B cell (primary cell): ENCODE measurements around the gene VWA8. TPM values are rescaled to one million over a fixed set of nuclear protein-coding genes. Genes with fewer than 3 reads are reported as not detected.

ENCODE experiments used
- ATAC-seq: fragments of 200-7000 bp; cut with Tn5 transposase; one replicate; pipeline ENCODE4 v1.10.0; 2021; ENCODE audit warnings: low read depth, mild to moderate bottlenecking, moderate number of reproducible peaks, moderate library complexity
- CTCF ChIA-PET: fragments of 350-600 bp; sonication (Branson Sonifier 250); formaldehyde crosslinking; loops from one replicate; lab custom pipeline; 2021; ENCODE audit warnings: antibody characterized with exemption, inconsistent platforms; lab: Charles Lee
- POLR2A ChIA-PET: fragments of 350-600 bp; sonication (Branson Sonifier 250); formaldehyde crosslinking; loops from one replicate; lab custom pipeline; 2021; ENCODE audit warnings: antibody characterized with exemption; lab: Charles Lee
- DNase-seq: peaks from one replicate; pipeline ENCODE4 v3.0.0; 2013
- H2AFZ ChIP-seq: 2 replicates; pipeline ENCODE4 v1.6.1; 2012; ENCODE audit warnings: mild to moderate bottlenecking, low read depth, low read length; ENCODE audit not compliant: insufficient read depth, poor library complexity, severe bottlenecking
- H3K27ac ChIP-seq, 2 donors: 1 replicate in 1 of 2; 2 replicates in 1 of 2; pipeline ENCODE4 v1.5.1; 2012 to 2013; ENCODE audit warnings: low read length in 2 of 2, mild to moderate bottlenecking in 2 of 2, moderate library complexity in 1 of 2
- H3K27me3 ChIP-seq, 4 experiments: fragments of 200-600 bp in 1 of 4; sonication (generic) in 1 of 4; replicated peaks in 1 of 4; 1 replicate in 2 of 4; 2 replicates in 2 of 4; pipeline versions ENCODE4 v1.6.1 to v1.7.0; 2013 to 2016; ENCODE audit warnings: low read length in 3 of 4, mild to moderate bottlenecking in 2 of 4, mixed read lengths in 1 of 4, moderate library complexity in 1 of 4; ENCODE audit not compliant: insufficient read depth in 4 of 4, control insufficient read depth in 3 of 4; ENCODE audit errors: control extremely low read depth in 1 of 4
- H3K36me3 ChIP-seq, 2 experiments: replicated peaks in 1 of 2; 1 replicate in 1 of 2; 2 replicates in 1 of 2; pipeline versions ENCODE4 v1.6.1 to v1.7.1; 2013; ENCODE audit warnings: low read length in 1 of 2; ENCODE audit not compliant: insufficient read depth in 2 of 2, control insufficient read depth in 1 of 2; ENCODE audit errors: control extremely low read depth in 1 of 2, extremely low read depth in 1 of 2
- H3K4me1 ChIP-seq, 2 donors: fragments of 200-600 bp in 1 of 2; sonication (generic) in 1 of 2; 1 replicate in 1 of 2; 2 replicates in 1 of 2; pipeline versions ENCODE4 v1.5.1 to v1.6.1; 2013 to 2017; ENCODE audit warnings: low read length in 2 of 2; ENCODE audit not compliant: control insufficient read depth in 2 of 2, insufficient read depth in 2 of 2
- H3K4me2 ChIP-seq: replicated peaks from 2 replicates; pipeline ENCODE3; 2012; ENCODE audit warnings: mild to moderate bottlenecking, low read depth, low read length; ENCODE audit not compliant: poor library complexity, severe bottlenecking
- H3K4me3 ChIP-seq, 5 experiments: fragments of 200-600 bp in 1 of 5; sonication (generic) in 1 of 5; 1 replicate in 3 of 5; 2 replicates in 2 of 5; pipeline versions ENCODE4 v1.5.1 to v1.7.0; 2011 to 2016; ENCODE audit warnings: low read length in 4 of 5, mild to moderate bottlenecking in 4 of 5, low read depth in 2 of 5, control low read depth in 1 of 5, moderate library complexity in 1 of 5; ENCODE audit not compliant: insufficient read depth in 1 of 5; ENCODE audit errors: control extremely low read depth in 1 of 5, extremely low read depth in 1 of 5
- H3K79me2 ChIP-seq: fragments of 200-600 bp; sonication (generic); one replicate; pipeline ENCODE4 v1.6.0; 2016; ENCODE audit warnings: low read length; ENCODE audit not compliant: control insufficient read depth, insufficient read depth
- H3K9ac ChIP-seq: fragments of 200-600 bp; sonication (generic); 2 replicates; pipeline ENCODE4 v1.6.1; 2017; ENCODE audit warnings: mild to moderate bottlenecking, low read length, moderate library complexity
- H3K9me3 ChIP-seq, 3 donors: one replicate each; pipeline versions ENCODE4 v1.6.1 to v1.7.1; 2013; ENCODE audit warnings: low read length in 2 of 3; ENCODE audit not compliant: control insufficient read depth in 2 of 3, insufficient read depth in 1 of 3; ENCODE audit errors: control extremely low read depth in 1 of 3
- H4K20me1 ChIP-seq: 2 replicates; pipeline ENCODE4 v1.6.0; 2012; ENCODE audit warnings: mild to moderate bottlenecking, low read length; ENCODE audit not compliant: insufficient read depth, control insufficient read depth, poor library complexity, severe bottlenecking
- H3K27ac Mint-ChIP-seq: one replicate; pipeline ENCODE4 v1.8.0; 2021; ENCODE audit warnings: mixed read lengths
- H3K27me3 Mint-ChIP-seq: one replicate; pipeline ENCODE4 v1.8.0; 2021; ENCODE audit warnings: mixed read lengths
- H3K4me1 Mint-ChIP-seq: one replicate; pipeline ENCODE4 v1.8.0; 2021; ENCODE audit warnings: mixed read lengths
- H3K4me3 Mint-ChIP-seq: one replicate; pipeline ENCODE4 v1.8.0; 2021; ENCODE audit warnings: mixed read lengths
- H3K9me3 Mint-ChIP-seq: one replicate; pipeline ENCODE4 v1.8.0; 2022; ENCODE audit warnings: mixed read lengths; ENCODE audit not compliant: insufficient read depth
- EZH2 ChIP-seq: IDR thresholded peaks from 2 replicates; pipeline ENCODE4 v1.6.1; 2012; ENCODE audit warnings: borderline replicate concordance, low read depth, mild to moderate bottlenecking, moderate library complexity, low read length; ENCODE audit not compliant: insufficient read depth, poor library complexity, severe bottlenecking
- WGBS: methylation state at CpG from one replicate; pipeline ENCODE4 v1.1.5; 2013; ENCODE audit warnings: missing lambda C conversion rate; ENCODE audit not compliant: insufficient coverage; 5-methylcytosine and 5-hydroxymethylcytosine counted together
- intact Hi-C: fragments of 100-400 bp; cut with micrococcal nuclease; formaldehyde crosslinking; loops from one replicate; pipeline ENCODE4 v1.10.0; 2022
- polyA plus RNA-seq: library from polyadenylated mRNA; depleted of rRNA; stranded (reverse); fragments of >200 nt; gene quantifications from 2 replicates; pipeline ENCODE4 v1.2.3, GENCODE V29; 2012
- total RNA-seq, 2 donors: library from RNA; stranded (reverse); fragments of 120-200 nt in 1 of 2; gene quantifications; 1 replicate in 1 of 2; 2 replicates in 1 of 2; pipeline versions ENCODE4 v1.2.3 to v1.2.4, GENCODE V29; 2013 to 2022
- TF ChIP-seq, protein P1 (sequence below): fragments of 200-600 bp; IDR thresholded peaks from one replicate; pipeline ENCODE4 v1.8.0; 2022; ENCODE audit warnings: antibody characterized with exemption, mild to moderate bottlenecking

Gene VWA8
- total and polyA plus RNA-seq, 2 donors (not counting 1 experiment from before 2014, with no cell fraction given) = 6.0 to 19.7 TPM

DNA sequence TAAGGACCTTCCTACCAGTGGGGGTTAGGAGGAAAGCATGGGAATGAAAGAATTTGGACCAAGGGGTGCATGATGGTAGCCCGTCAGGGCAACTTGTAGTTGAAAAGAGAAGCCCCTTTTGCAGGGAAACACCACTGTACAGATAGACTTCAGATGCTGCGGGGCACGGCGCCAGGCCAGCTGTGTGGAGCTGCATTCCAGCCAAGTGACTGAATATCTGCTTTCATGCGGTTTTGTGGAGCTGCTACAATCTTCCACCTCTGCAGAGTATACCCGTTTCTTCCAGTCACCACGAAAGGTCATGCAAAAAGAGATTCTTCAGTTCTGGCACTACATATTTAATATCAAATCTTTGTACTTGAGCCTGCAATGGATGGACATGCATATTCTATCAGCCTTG lies 398.8 kb downstream of the VWA8 start:
- POLR2A ChIA-PET = no interaction called here
- DNase-seq = no peak
- H3K4me3 Mint-ChIP-seq = no peak overlapping the region
- Histone ChIP-seq H4K20me1 (no peaks in the 10 kb centered on the region), H3K9ac (no peak overlapping the region), H2AFZ (no peak overlapping the region), H3K79me2 (no peaks in the 10 kb centered on the region), H3K9me3 (no peaks in the 10 kb centered on the region), H3K4me3 (no peak overlapping the region), H3K4me2 (no peak overlapping the region), H3K27ac (no peak overlapping the region), H3K36me3 (no peaks in the 10 kb centered on the region), H3K4me1 (no peaks in the 10 kb centered on the region), H3K27me3 (no peaks in the 10 kb centered on the region)
- CTCF ChIA-PET = no interaction called here
- H3K27ac Mint-ChIP-seq = no peak overlapping the region
- H3K9me3 Mint-ChIP-seq = no peaks in the 10 kb centered on the region
- intact Hi-C loops = no loop called here
- ATAC-seq = no peak
- TF ChIP-seq, protein P1, sequence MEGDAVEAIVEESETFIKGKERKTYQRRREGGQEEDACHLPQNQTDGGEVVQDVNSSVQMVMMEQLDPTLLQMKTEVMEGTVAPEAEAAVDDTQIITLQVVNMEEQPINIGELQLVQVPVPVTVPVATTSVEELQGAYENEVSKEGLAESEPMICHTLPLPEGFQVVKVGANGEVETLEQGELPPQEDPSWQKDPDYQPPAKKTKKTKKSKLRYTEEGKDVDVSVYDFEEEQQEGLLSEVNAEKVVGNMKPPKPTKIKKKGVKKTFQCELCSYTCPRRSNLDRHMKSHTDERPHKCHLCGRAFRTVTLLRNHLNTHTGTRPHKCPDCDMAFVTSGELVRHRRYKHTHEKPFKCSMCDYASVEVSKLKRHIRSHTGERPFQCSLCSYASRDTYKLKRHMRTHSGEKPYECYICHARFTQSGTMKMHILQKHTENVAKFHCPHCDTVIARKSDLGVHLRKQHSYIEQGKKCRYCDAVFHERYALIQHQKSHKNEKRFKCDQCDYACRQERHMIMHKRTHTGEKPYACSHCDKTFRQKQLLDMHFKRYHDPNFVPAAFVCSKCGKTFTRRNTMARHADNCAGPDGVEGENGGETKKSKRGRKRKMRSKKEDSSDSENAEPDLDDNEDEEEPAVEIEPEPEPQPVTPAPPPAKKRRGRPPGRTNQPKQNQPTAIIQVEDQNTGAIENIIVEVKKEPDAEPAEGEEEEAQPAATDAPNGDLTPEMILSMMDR = no peak
- TF ChIP-seq EZH2 = no peak
- no peaks in the 10 kb centered on the region for H3K4me1 Mint-ChIP-seq
- H3K27me3 Mint-ChIP-seq = no peaks in the 10 kb centered on the region
- 95% methylated on average over 7 of the region's 7 CpGs for WGBS

DNA sequence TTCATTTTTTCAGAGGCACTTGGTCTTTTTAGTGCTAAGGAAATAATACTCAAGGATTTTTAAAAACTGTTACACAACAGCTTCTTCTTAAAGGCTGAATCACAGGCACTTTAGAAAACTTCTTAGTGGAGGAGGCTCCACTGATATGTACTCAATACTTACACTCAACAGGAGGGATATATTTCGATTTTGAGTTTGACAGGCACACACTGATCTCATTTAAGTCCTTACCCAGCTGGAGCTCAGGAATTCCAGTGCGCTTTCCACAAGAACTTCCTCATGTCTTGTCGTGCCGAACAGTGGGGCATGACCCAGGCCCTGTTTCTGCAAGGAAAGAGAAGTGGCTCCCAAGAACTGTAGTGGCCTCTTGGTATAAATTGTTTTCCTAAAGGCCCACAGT lies 399.7 kb downstream of the VWA8 start:
- TF ChIP-seq EZH2 = no peak
- TF ChIP-seq, protein P1 = no peak
- WGBS = 100% methylated on average over 1 of the region's 4 CpGs
- ChIA-PET POLR2A (no interaction called here), CTCF (no interaction called here)
- Histone ChIP-seq H3K4me3 (no peak overlapping the region), H3K36me3 (no peaks in the 10 kb centered on the region), H3K9ac (no peak overlapping the region), H3K4me1 (no peaks in the 10 kb centered on the region), H3K9me3 (no peaks in the 10 kb centered on the region), H3K27ac (no peak overlapping the region), H4K20me1 (no peaks in the 10 kb centered on the region), H3K27me3 (no peaks in the 10 kb centered on the region), H3K79me2 (no peaks in the 10 kb centered on the region), H3K4me2 (no peak overlapping the region), H2AFZ (no peak overlapping the region)
- Mint-ChIP-seq H3K9me3 (no peaks in the 10 kb centered on the region), H3K4me1 (no peaks in the 10 kb centered on the region), H3K4me3 (no peak overlapping the region), H3K27me3 (no peaks in the 10 kb centered on the region), H3K27ac (no peak overlapping the region)
- intact Hi-C loops = no loop called here
- ATAC-seq = no peak
- no peak for DNase-seq
